Ishikawa (cell line): ENCODE results near the gene TNFRSF12A.

Source experiments
- RAD21 ChIP-seq: IDR thresholded peaks from 2 replicates; pipeline ENCODE4 v1.6.1; 2012; ENCODE audit warnings: low read depth
- REST ChIP-seq: IDR thresholded peaks from 2 replicates; pipeline ENCODE4 v1.6.1; 2012; ENCODE audit warnings: low read depth, mild to moderate bottlenecking
- TAF1 ChIP-seq: IDR thresholded peaks from 2 replicates; pipeline ENCODE4 v1.6.1; 2012; ENCODE audit warnings: low read depth, mild to moderate bottlenecking
- TCF12 ChIP-seq: IDR thresholded peaks from 2 replicates; pipeline ENCODE4 v1.6.1; 2012; ENCODE audit warnings: low read depth

- no peak for TF ChIP-seq TCF12
- no peak for TF ChIP-seq REST
- no peak for TF ChIP-seq RAD21
- no peak for TF ChIP-seq TAF1
These were observed 6.7 kb downstream of the TNFRSF12A start for GRCh38 chr16:3026609-3027488.
